SK-N-MC (cell line): ENCODE results near the gene IQSEC3.

Experiments used
- DNase-seq: peaks from one replicate; pipeline ENCODE4 v3.0.0-alpha.2; 2011; ENCODE audit warnings: low read depth, low spot score
- H3K27ac ChIP-seq: fragments of 200-600 bp; sonication (generic); 2 replicates; pipeline ENCODE4 v1.5.1; 2016; ENCODE audit warnings: mixed run types
- H3K36me3 ChIP-seq: fragments of 200-600 bp; sonication (generic); 2 replicates; pipeline ENCODE4 v1.6.1; 2017; ENCODE audit warnings: antibody characterized with exemption, low read length, mixed read lengths; ENCODE audit not compliant: insufficient read depth
- H3K4me3 ChIP-seq: fragments of 200-600 bp; sonication (generic); 2 replicates; pipeline ENCODE4 v1.5.1; 2016
- H3K9ac ChIP-seq: fragments of 200-600 bp; sonication (generic); 2 replicates; pipeline ENCODE4 v1.8.0; 2017; ENCODE audit warnings: mixed run types, mixed read lengths; ENCODE audit not compliant: insufficient read length
- H3K9me3 ChIP-seq: fragments of 200-600 bp; sonication (generic); 2 replicates; pipeline ENCODE4 v1.6.1; 2017; ENCODE audit warnings: low read depth, mild to moderate bottlenecking, antibody characterized with exemption, low read length, moderate library complexity, mixed read lengths
- EZH2 ChIP-seq: fragments of 200-600 bp; sonication (generic); IDR thresholded peaks from one replicate; pipeline ENCODE4 v1.6.1; 2017; ENCODE audit warnings: antibody characterized with exemption
- FOXP2 ChIP-seq: optimal IDR thresholded peaks from 2 replicates; pipeline ENCODE3; 2011; ENCODE audit warnings: mild to moderate bottlenecking, moderate library complexity; ENCODE audit not compliant: insufficient read depth; ENCODE audit errors: extremely low read length, control extremely low read depth
- POLR2AphosphoS5 ChIP-seq: IDR thresholded peaks from 2 replicates; pipeline ENCODE4 v1.6.1; 2012; ENCODE audit warnings: mild to moderate bottlenecking, low read depth, low read length, borderline replicate concordance

Gene IQSEC3

GRCh38 chr12:111699-112493 is 45.3 kb downstream of the IQSEC3 start:
- no peaks in the 10 kb centered on the region for H3K9me3 ChIP-seq
- no peak overlapping the region for H3K9ac ChIP-seq
- TF ChIP-seq POLR2AphosphoS5 (no peak), FOXP2 (no peak), EZH2 (no peak)
- no peaks in the 10 kb centered on the region for H3K36me3 ChIP-seq
- no peak for DNase-seq
- H3K4me3 ChIP-seq: no peak overlapping the region
- no peak overlapping the region for H3K27ac ChIP-seq

GRCh38 chr12:113347-113746 is 46.8 kb downstream of the IQSEC3 start:
- Histone ChIP-seq H3K27ac (no peak overlapping the region), H3K36me3 (no peaks in the 10 kb centered on the region), H3K9me3 (no peaks in the 10 kb centered on the region), H3K4me3 (no peak overlapping the region), H3K9ac (no peak overlapping the region)
- TF ChIP-seq FOXP2: no peak
- no peak for TF ChIP-seq POLR2AphosphoS5
- TF ChIP-seq EZH2: no peak
- DNase-seq: no peak

- no peak for TF ChIP-seq FOXP2
- TF ChIP-seq EZH2: no peak
- no peak for TF ChIP-seq POLR2AphosphoS5
- no peaks in the 10 kb centered on the region for H3K9me3 ChIP-seq
- no peak overlapping the region for H3K27ac ChIP-seq
- H3K9ac ChIP-seq: no peak overlapping the region
- H3K4me3 ChIP-seq: no peak overlapping the region
- DNase-seq: no peak
- no peaks in the 10 kb centered on the region for H3K36me3 ChIP-seq
These were observed 48.2 kb downstream of the IQSEC3 start for GRCh38 chr12:114626-115211.

GRCh38 chr12:115518-115917 is 49.0 kb downstream of the IQSEC3 start:
- DNase-seq: no peak
- no peaks in the 10 kb centered on the region for H3K36me3 ChIP-seq
- no peak for TF ChIP-seq FOXP2
- no peak for TF ChIP-seq POLR2AphosphoS5
- no peak for TF ChIP-seq EZH2

GRCh38 chr12:115960-116915 is 49.7 kb downstream of the IQSEC3 start:
- Histone ChIP-seq H3K27ac (no peak overlapping the region), H3K36me3 (no peaks in the 10 kb centered on the region), H3K4me3 (no peak overlapping the region), H3K9ac (no peak overlapping the region), H3K9me3 (no peaks in the 10 kb centered on the region)
- no peak for TF ChIP-seq FOXP2
- no peak for DNase-seq

More at GRCh38 chr12:115518-115917, 49.0 kb downstream of the IQSEC3 start:
- H3K9ac ChIP-seq: no peak overlapping the region
- H3K27ac ChIP-seq: no peak overlapping the region
- H3K9me3 ChIP-seq: no peaks in the 10 kb centered on the region
- no peak overlapping the region for H3K4me3 ChIP-seq

- Histone ChIP-seq H3K9ac (no peak overlapping the region), H3K36me3 (no peaks in the 10 kb centered on the region), H3K9me3 (no peaks in the 10 kb centered on the region), H3K4me3 (no peak overlapping the region), H3K27ac (no peak overlapping the region)
- no peak for DNase-seq
- TF ChIP-seq FOXP2 (no peak), POLR2AphosphoS5 (no peak), EZH2 (no peak)
These were observed 50.7 kb downstream of the IQSEC3 start for GRCh38 chr12:117311-117710.

GRCh38 chr12:117816-118345 is 51.3 kb downstream of the IQSEC3 start:
- no peak overlapping the region for H3K4me3 ChIP-seq
- no peak for TF ChIP-seq EZH2
- TF ChIP-seq FOXP2: no peak
- TF ChIP-seq POLR2AphosphoS5: no peak
- H3K9me3 ChIP-seq: no peaks in the 10 kb centered on the region
- no peak overlapping the region for H3K9ac ChIP-seq
- no peak overlapping the region for H3K27ac ChIP-seq
- H3K36me3 ChIP-seq: no peaks in the 10 kb centered on the region
- no peak for DNase-seq

- no peak overlapping the region for H3K9ac ChIP-seq
- H3K36me3 ChIP-seq: no peaks in the 10 kb centered on the region
- DNase-seq: no peak
- no peak for TF ChIP-seq EZH2
- no peak for TF ChIP-seq POLR2AphosphoS5
- no peak overlapping the region for H3K4me3 ChIP-seq
- no peaks in the 10 kb centered on the region for H3K9me3 ChIP-seq
- no peak overlapping the region for H3K27ac ChIP-seq
These were observed 52.0 kb downstream of the IQSEC3 start for GRCh38 chr12:118591-118990.
